ENCODE data around the gene SEPTIN12.

The SEPTIN12 gene

GRCh38 chr16:4734063-4734729 is 53.9 kb downstream of the SEPTIN12 start, which contains the start of the genes ANKS3 and DNAAF8:
Gene ANKS3, minus strand, starts transcription at chr16:4734271. Its CDS starts 4,122 bp downstream, at chr16:4730149.
Gene DNAAF8, plus strand, starts transcription at chr16:4734537. Its CDS starts 1,978 bp downstream, at chr16:4736515.
- H3K4me3 ChIP-seq (ENCODE audit: low read depth in 1 of 5, low read length in 5 of 5), result peak within 1 kb of the TSS; percentile 81 to 95 (median 91)
- H3K27me3 ChIP-seq (ENCODE audit: control insufficient read depth in 5 of 5, insufficient read depth in 4 of 5, low read length in 5 of 5), result peaks cover 0 to 7% (median 0%) of the 10 kb centered on the region in 5 donors
- H3K4me1 ChIP-seq (ENCODE audit: control insufficient read depth in 5 of 5, insufficient read depth in 5 of 5, low read length in 5 of 5), result peaks cover 0 to 20% (median 19%) of the 10 kb centered on the region in 5 donors
- peak within 1 kb of the TSS in 4 of 5 donors; percentile 84 to 95 (median 90) for H3K9ac ChIP-seq (ENCODE audit: low read length in 5 of 5)
- no peaks in the 10 kb centered on the region for H3K9me3 ChIP-seq (ENCODE audit: control insufficient read depth in 5 of 5, low read length in 5 of 5)
- peak within 1 kb of the TSS; percentile 65 for H3K27ac ChIP-seq (ENCODE audit: low read depth, low read length)
- peaks cover 0 to 13% (median 8%) of the 10 kb centered on the region in 5 donors for H3K36me3 ChIP-seq (ENCODE audit: control insufficient read depth in 5 of 5, insufficient read depth in 5 of 5, low read length in 5 of 5)

DNA sequence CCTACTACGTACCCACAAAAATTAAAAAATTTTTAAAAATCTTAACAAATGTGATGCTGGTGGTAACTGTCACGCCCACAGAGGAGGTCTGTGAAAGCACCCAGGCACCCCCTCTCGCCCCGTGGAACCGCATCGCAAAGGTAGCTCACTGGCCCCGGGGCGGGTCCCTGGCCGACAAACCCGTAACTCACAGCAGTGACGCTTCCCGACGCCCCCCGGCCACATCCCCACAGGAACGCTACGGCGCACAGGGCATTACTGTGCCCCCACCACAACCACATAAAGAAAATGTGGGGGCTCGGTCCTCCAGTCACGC is 54.4 kb downstream of the SEPTIN12 start:
- no peaks in the 10 kb centered on the region for H3K9me3 ChIP-seq (ENCODE audit: control insufficient read depth in 5 of 5, low read length in 5 of 5)
- peak overlapping the region in 4 of 5 donors; percentile 84 to 95 (median 90) for H3K9ac ChIP-seq (ENCODE audit: low read length in 5 of 5)
- H3K4me1 ChIP-seq (ENCODE audit: control insufficient read depth in 5 of 5, insufficient read depth in 5 of 5, low read length in 5 of 5), result peaks cover 0 to 20% (median 19%) of the 10 kb centered on the region in 5 donors
- H3K27ac ChIP-seq (ENCODE audit: low read depth, low read length), result peak overlapping the region; percentile 30
- H3K4me3 ChIP-seq (ENCODE audit: low read depth in 1 of 5, low read length in 5 of 5), result peak overlapping the region; percentile 69 to 95 (median 91)
- peaks cover 0 to 7% (median 0%) of the 10 kb centered on the region in 5 donors for H3K27me3 ChIP-seq (ENCODE audit: control insufficient read depth in 5 of 5, insufficient read depth in 4 of 5, low read length in 5 of 5)
- H3K36me3 ChIP-seq (ENCODE audit: control insufficient read depth in 5 of 5, insufficient read depth in 5 of 5, low read length in 5 of 5), result peaks cover 0 to 18% (median 13%) of the 10 kb centered on the region in 5 donors

GRCh38 chr16:4733211-4733742 is 54.9 kb downstream of the SEPTIN12 start:
- Histone ChIP-seq H3K36me3 (ENCODE audit: control insufficient read depth in 5 of 5, insufficient read depth in 5 of 5, low read length in 5 of 5) (peaks cover 0 to 22% (median 16%) of the 10 kb centered on the region in 5 donors), H3K4me1 (ENCODE audit: control insufficient read depth in 5 of 5, insufficient read depth in 5 of 5, low read length in 5 of 5) (peaks cover 0 to 20% (median 19%) of the 10 kb centered on the region in 5 donors), H3K27me3 (ENCODE audit: control insufficient read depth in 5 of 5, insufficient read depth in 4 of 5, low read length in 5 of 5) (peaks cover 0 to 7% (median 0%) of the 10 kb centered on the region in 5 donors), H3K9ac (ENCODE audit: low read length in 5 of 5) (peak overlapping the region in 4 of 5 donors; percentile 84 to 95 (median 90)), H3K4me3 (ENCODE audit: low read depth in 1 of 5, low read length in 5 of 5) (peak overlapping the region; percentile 69 to 95 (median 91)), H3K9me3 (ENCODE audit: control insufficient read depth in 5 of 5, low read length in 5 of 5) (no peaks in the 10 kb centered on the region), H3K27ac (ENCODE audit: low read depth, low read length) (peak overlapping the region; percentile 30)

DNA sequence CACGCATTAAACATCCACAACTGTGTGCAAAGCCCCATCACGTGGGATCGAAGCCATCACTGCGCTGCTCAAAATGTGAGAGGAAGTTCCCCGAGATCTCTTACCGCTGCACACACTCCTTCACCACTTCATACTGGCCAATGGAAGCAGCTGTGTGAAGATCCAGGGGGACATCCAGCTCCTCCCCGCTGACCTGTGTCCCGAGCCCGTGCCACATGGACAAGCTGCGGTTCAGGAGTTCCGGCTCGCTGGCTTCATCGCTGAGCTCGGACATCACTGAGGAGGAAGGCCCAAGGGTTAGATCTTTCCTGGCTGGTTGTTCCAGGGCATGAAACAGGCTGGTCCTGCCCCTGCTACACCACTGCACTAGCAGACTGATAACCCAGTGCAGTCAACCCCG is 58.3 kb downstream of the SEPTIN12 start:
- no peak overlapping the region for H3K27ac ChIP-seq (ENCODE audit: low read depth, low read length)
- no peak overlapping the region for H3K9ac ChIP-seq (ENCODE audit: low read length in 5 of 5)
- peaks cover 0 to 48% (median 39%) of the 10 kb centered on the region in 5 donors for H3K36me3 ChIP-seq (ENCODE audit: control insufficient read depth in 5 of 5, insufficient read depth in 5 of 5, low read length in 5 of 5)
- peaks cover 2 to 14% (median 12%) of the 10 kb centered on the region in 5 donors for H3K4me1 ChIP-seq (ENCODE audit: control insufficient read depth in 5 of 5, insufficient read depth in 5 of 5, low read length in 5 of 5)
- H3K9me3 ChIP-seq (ENCODE audit: control insufficient read depth in 5 of 5, low read length in 5 of 5), result no peaks in the 10 kb centered on the region
- H3K27me3 ChIP-seq (ENCODE audit: control insufficient read depth in 5 of 5, insufficient read depth in 4 of 5, low read length in 5 of 5), result no peaks in the 10 kb centered on the region
- H3K4me3 ChIP-seq (ENCODE audit: low read depth in 1 of 5, low read length in 5 of 5), result no peak overlapping the region

DNA sequence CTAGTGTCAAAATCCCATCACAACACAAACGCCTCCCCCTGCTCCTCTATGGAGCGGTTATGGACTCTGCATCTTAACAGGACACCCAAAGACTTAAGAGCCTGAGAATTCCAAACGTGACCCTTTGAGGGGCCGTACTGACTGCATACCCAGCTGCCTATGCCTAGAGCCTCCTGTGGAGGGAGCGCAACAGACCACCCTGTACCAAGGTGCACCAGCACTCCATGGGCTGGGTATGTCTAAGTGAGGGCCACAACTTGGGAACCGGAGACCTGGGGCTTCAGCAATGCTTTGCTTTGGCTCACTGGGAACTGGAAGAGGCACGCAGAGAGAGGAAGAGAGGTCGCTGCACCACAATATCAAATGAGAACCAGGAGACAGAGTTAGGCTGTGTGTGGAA is 59.5 kb downstream of the SEPTIN12 start:
- Histone ChIP-seq H3K27me3 (ENCODE audit: control insufficient read depth in 5 of 5, insufficient read depth in 4 of 5, low read length in 5 of 5) (no peaks in the 10 kb centered on the region), H3K27ac (ENCODE audit: low read depth, low read length) (no peak overlapping the region), H3K4me1 (ENCODE audit: control insufficient read depth in 5 of 5, insufficient read depth in 5 of 5, low read length in 5 of 5) (peaks cover 2 to 11% (median 6%) of the 10 kb centered on the region in 5 donors), H3K36me3 (ENCODE audit: control insufficient read depth in 5 of 5, insufficient read depth in 5 of 5, low read length in 5 of 5) (peaks cover 5 to 59% (median 48%) of the 10 kb centered on the region in 5 donors), H3K4me3 (ENCODE audit: low read depth in 1 of 5, low read length in 5 of 5) (no peak overlapping the region), H3K9me3 (ENCODE audit: control insufficient read depth in 5 of 5, low read length in 5 of 5) (no peaks in the 10 kb centered on the region), H3K9ac (ENCODE audit: low read length in 5 of 5) (no peak overlapping the region)
